SK-N-SH (cell line): ENCODE results near the gene PGP. TPM values are rescaled to one million over a fixed set of nuclear protein-coding genes. Genes with fewer than 3 reads are reported as not detected.

Experiments used
- CTCF ChIA-PET: fragments of 300-600, 350-600 bp; formaldehyde crosslinking; extraction: SDS; loops from one replicate; lab custom pipeline; 2021; lab: Yijun Ruan, JAX
- POLR2A ChIA-PET: fragments of 350-600 bp; sonication (Branson Sonifier 250); formaldehyde crosslinking; extraction: SDS; loops from one replicate; lab custom pipeline; 2020; ENCODE audit warnings: antibody characterized with exemption, inconsistent platforms; lab: Yijun Ruan, JAX
- DNase-seq: peaks from one replicate; pipeline ENCODE4 v3.0.0; 2012
- H2AFZ ChIP-seq: fragments of 200-600 bp; sonication (generic); 2 replicates; pipeline ENCODE4 v1.8.1; 2016; ENCODE audit warnings: antibody characterized with exemption, mild to moderate bottlenecking, low read depth
- H3F3A ChIP-seq: fragments of 200-600 bp; sonication (generic); replicated peaks from 2 replicates; pipeline ENCODE3; 2016; ENCODE audit warnings: antibody characterized with exemption, mild to moderate bottlenecking; ENCODE audit not compliant: insufficient read depth
- H3K27ac ChIP-seq, 2 experiments: fragments of 200-500 bp in 1 of 2; fragments of 200-600 bp in 1 of 2; sonication (Bioruptor generic) in 1 of 2; sonication (generic), shearing (Covaris generic) in 1 of 2; 2 replicates each; pipeline versions ENCODE4 v1.5.1 to v1.6.1; 2014 to 2016; ENCODE audit warnings: low read depth in 2 of 2, inconsistent platforms in 1 of 2, low read length in 1 of 2, mild to moderate bottlenecking in 1 of 2, mixed read lengths in 1 of 2
- H3K27me3 ChIP-seq: fragments of 200-600 bp; sonication (generic), shearing (Covaris generic); 2 replicates; pipeline ENCODE4 v1.6.1; 2016; ENCODE audit warnings: mixed run types; ENCODE audit not compliant: insufficient read depth
- H3K36me3 ChIP-seq, 2 experiments: fragments of 200-500 bp in 1 of 2; fragments of 200-600 bp in 1 of 2; sonication (Bioruptor generic) in 1 of 2; sonication (generic) in 1 of 2; replicated peaks in 1 of 2; 2 replicates each; pipeline versions ENCODE3 to v1.5.1; 2014 to 2016; ENCODE audit warnings: low read length in 1 of 2, mild to moderate bottlenecking in 1 of 2; ENCODE audit not compliant: insufficient read depth in 2 of 2, control insufficient read depth in 1 of 2
- H3K4me1 ChIP-seq, 2 experiments: fragments of 200-500 bp in 1 of 2; fragments of 200-600 bp in 1 of 2; sonication (Bioruptor generic) in 1 of 2; sonication (generic), shearing (Covaris generic) in 1 of 2; 2 replicates each; pipeline versions ENCODE4 v1.5.1 to v1.6.1; 2014 to 2016; ENCODE audit warnings: low read depth in 1 of 2, low read length in 1 of 2, mixed run types in 1 of 2; ENCODE audit not compliant: insufficient read depth in 2 of 2, control insufficient read depth in 1 of 2
- H3K4me2 ChIP-seq: fragments of 200-600 bp; sonication (generic), shearing (Covaris generic); 2 replicates; pipeline ENCODE4 v1.6.1; 2017; ENCODE audit warnings: mixed run types
- H3K4me3 ChIP-seq, 2 experiments: fragments of 200-500 bp in 1 of 2; fragments of 200-600 bp in 1 of 2; sonication (Bioruptor generic) in 1 of 2; sonication (generic), shearing (Covaris generic) in 1 of 2; 2 replicates each; pipeline versions ENCODE4 v1.5.1 to v1.8.1; 2014 to 2016; ENCODE audit warnings: low read depth in 2 of 2, inconsistent platforms in 1 of 2, low read length in 1 of 2, mild to moderate bottlenecking in 1 of 2, mixed read lengths in 1 of 2, moderate library complexity in 1 of 2
- H3K79me2 ChIP-seq: fragments of 200-600 bp; sonication (generic); 2 replicates; pipeline ENCODE4 v1.8.1; 2017; ENCODE audit warnings: mild to moderate bottlenecking; ENCODE audit not compliant: insufficient read depth
- H3K9ac ChIP-seq: fragments of 200-600 bp; sonication (generic); 2 replicates; pipeline ENCODE4 v1.6.1; 2017; ENCODE audit warnings: mixed run types
- H3K9me2 ChIP-seq: fragments of 200-600 bp; sonication (generic); 2 replicates; pipeline ENCODE4 v1.6.1; 2017; ENCODE audit warnings: mixed run types
- H3K9me3 ChIP-seq: fragments of 200-600 bp; sonication (generic); 2 replicates; pipeline ENCODE4 v1.6.1; 2017; ENCODE audit warnings: mixed run types, mild to moderate bottlenecking, moderate library complexity
- H4K20me1 ChIP-seq: fragments of 200-600 bp; sonication (generic); 2 replicates; pipeline ENCODE4 v1.6.1; 2017; ENCODE audit warnings: mild to moderate bottlenecking, mixed run types; ENCODE audit not compliant: insufficient read depth
- ELF1 ChIP-seq: IDR thresholded peaks from 2 replicates; pipeline ENCODE4 v1.4.0; 2012
- EP300 ChIP-seq, 2 experiments: IDR thresholded peaks; 2 replicates each; pipeline versions ENCODE4 v1.4.0 to v1.6.1; 2012; ENCODE audit warnings: borderline replicate concordance in 1 of 2, low read depth in 1 of 2, low read length in 1 of 2
- EZH2phosphoT487 ChIP-seq: fragments of 200-600 bp; sonication (generic); IDR thresholded peaks from 2 replicates; pipeline ENCODE4 v1.6.1; 2017; ENCODE audit warnings: low read depth, mixed run types, mild to moderate bottlenecking, antibody characterized with exemption, moderate library complexity, borderline replicate concordance
- MXI1 ChIP-seq: IDR thresholded peaks from 2 replicates; pipeline ENCODE4 v1.6.1; 2012; ENCODE audit warnings: mild to moderate bottlenecking, low read depth, low read length, improper control_type of control experiment
- NRF1 ChIP-seq: IDR thresholded peaks from 2 replicates; pipeline ENCODE4 v1.6.1; 2012; ENCODE audit warnings: low read depth, mild to moderate bottlenecking, low read length
- POLR2AphosphoS5 ChIP-seq: IDR thresholded peaks from 2 replicates; pipeline ENCODE4 v1.6.1; 2012; ENCODE audit warnings: low read depth, low read length
- REST ChIP-seq: IDR thresholded peaks from 2 replicates; pipeline ENCODE4 v1.6.1; 2012; ENCODE audit warnings: mild to moderate bottlenecking, low read depth, low read length, moderate library complexity
- RXRA ChIP-seq: IDR thresholded peaks from 2 replicates; pipeline ENCODE4 v1.4.0; 2012; ENCODE audit warnings: low read depth, mild to moderate bottlenecking, borderline replicate concordance
- SIN3A ChIP-seq: IDR thresholded peaks from 2 replicates; pipeline ENCODE4 v1.6.1; 2012; ENCODE audit warnings: low read depth, mild to moderate bottlenecking, low read length, moderate library complexity, borderline replicate concordance
- TAF1 ChIP-seq: IDR thresholded peaks from 2 replicates; pipeline ENCODE4 v1.6.1; 2012; ENCODE audit warnings: low read depth, mild to moderate bottlenecking, low read length, moderate library complexity, borderline replicate concordance
- TCF12 ChIP-seq: IDR thresholded peaks from 2 replicates; pipeline ENCODE4 v1.4.0; 2012
- USF2 ChIP-seq: fragments of 150-350 bp; IDR thresholded peaks from 2 replicates; pipeline ENCODE4 v1.6.1; 2017; ENCODE audit warnings: antibody characterized with exemption, low read length, low read depth, borderline replicate concordance
- ZBTB33 ChIP-seq: IDR thresholded peaks from 2 replicates; pipeline ENCODE4 v1.4.0; 2012; ENCODE audit warnings: low read depth, borderline replicate concordance
- WGBS: methylation state at CpG from one replicate; pipeline ENCODE4 v1.1.6; 2017; ENCODE audit warnings: low lambda C conversion rate; 5-methylcytosine and 5-hydroxymethylcytosine counted together
- polyA plus RNA-seq, 3 experiments: library from polyadenylated mRNA; depleted of rRNA; stranded (reverse); fragments of >200 nt; gene quantifications; 2 replicates each; pipeline ENCODE4 v1.2.3, GENCODE V29; 2012
- TF ChIP-seq, protein P1 (sequence below): IDR thresholded peaks from 2 replicates; pipeline ENCODE4 v1.4.0; 2012; ENCODE audit warnings: low read depth, borderline replicate concordance
- TF ChIP-seq, protein P2 (sequence below): fragments of 150-350 bp; IDR thresholded peaks from 2 replicates; pipeline ENCODE4 v1.6.1; 2016; ENCODE audit warnings: mild to moderate bottlenecking, low read depth, low read length
- TF ChIP-seq, protein P3 (sequence below): IDR thresholded peaks from 2 replicates; pipeline ENCODE4; 2012

The PGP gene
- polyA plus RNA-seq, 1 of the 3 experiments (the other 2 are of a cell fraction): 10.3 TPM

DNA sequence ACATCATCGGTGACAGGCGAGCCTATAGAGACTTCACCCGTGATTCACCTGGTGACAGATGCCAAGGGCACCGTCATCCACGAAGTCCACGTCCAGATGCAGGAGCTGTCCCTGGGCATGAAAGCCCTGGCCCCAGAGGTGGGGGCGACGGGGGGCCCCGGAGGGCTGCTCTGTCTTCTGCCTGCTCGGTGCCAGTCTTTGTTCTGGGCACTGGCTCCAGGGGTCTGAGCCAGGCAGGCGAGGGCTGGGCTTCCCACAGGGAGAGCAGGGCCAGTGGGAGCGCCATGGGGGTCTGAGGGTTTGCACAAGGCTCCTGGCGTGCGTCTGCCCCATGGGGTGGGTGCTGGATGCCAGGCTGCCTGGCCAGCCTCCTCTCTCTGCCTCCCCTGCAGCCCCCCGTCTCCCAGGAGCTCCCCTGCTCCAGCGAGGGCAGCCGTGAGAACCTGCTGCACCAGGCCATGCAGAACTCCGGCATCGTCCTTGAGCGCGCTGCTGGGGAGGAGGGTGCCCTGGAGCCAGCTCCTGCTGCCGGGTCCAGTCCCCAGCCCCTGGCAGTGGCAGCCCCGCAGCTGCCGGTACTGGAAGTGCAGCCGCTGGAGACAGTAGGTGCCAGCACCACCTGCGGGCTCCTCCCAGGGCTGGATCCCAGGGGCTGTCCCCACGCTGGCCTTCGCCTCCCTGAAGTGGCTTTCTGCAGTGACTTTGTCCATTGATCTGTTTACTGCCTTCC, 18.6 kb upstream of the PGP start (continued):
- TF ChIP-seq USF2 (no peak), EZH2phosphoT487 (no peak), ELF1 (no peak), EP300 (IDR thresholded peaks at IDR 0.05; ENCODE audit: borderline replicate concordance in 1 of 2, low read depth in 1 of 2, low read length in 1 of 2) (no peak)

DNA sequence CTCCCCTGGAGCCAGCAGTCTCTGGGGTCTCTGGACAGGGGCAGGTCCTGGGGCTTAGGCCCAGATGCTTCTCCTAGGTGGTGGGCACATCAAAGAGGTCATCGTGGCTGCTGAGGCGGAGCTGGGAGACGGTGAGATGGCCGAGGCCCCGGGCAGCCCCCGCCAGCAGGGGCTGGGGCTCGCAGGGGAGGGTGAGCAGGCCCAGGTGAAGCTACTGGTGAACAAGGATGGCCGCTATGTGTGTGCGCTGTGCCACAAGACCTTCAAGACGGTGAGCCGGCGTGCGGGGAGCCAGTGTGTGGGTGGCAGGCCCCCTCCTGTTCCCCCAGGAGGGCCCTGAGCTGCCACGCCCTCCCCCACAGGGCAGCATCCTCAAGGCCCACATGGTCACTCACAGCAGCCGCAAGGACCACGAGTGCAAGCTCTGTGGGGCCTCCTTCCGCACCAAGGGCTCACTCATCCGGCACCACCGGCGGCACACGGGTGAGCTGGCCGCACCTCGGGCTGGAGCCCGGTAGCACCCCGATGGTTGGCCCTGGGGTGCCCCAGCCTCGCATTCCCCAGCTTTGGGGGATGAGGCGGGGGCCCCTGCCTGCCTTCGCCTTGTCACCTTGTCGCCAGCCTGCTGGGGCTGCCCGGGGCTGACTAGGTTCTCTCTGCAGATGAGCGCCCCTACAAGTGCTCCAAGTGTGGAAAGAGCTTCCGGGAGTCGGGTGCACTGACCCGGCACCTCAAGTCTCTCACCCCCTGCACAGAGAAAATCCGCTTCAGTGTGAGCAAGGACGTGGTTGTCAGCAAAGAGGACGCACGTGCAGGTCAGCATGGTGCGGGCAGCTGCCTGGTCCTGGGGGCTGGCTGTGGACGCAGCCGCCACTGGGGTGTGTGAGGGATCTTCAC, 17.7 kb upstream of the PGP start:
- TF ChIP-seq NRF1: no peak
- TF ChIP-seq, protein P1, sequence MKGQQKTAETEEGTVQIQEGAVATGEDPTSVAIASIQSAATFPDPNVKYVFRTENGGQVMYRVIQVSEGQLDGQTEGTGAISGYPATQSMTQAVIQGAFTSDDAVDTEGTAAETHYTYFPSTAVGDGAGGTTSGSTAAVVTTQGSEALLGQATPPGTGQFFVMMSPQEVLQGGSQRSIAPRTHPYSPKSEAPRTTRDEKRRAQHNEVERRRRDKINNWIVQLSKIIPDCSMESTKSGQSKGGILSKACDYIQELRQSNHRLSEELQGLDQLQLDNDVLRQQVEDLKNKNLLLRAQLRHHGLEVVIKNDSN: no peak
- TF ChIP-seq, protein P2, sequence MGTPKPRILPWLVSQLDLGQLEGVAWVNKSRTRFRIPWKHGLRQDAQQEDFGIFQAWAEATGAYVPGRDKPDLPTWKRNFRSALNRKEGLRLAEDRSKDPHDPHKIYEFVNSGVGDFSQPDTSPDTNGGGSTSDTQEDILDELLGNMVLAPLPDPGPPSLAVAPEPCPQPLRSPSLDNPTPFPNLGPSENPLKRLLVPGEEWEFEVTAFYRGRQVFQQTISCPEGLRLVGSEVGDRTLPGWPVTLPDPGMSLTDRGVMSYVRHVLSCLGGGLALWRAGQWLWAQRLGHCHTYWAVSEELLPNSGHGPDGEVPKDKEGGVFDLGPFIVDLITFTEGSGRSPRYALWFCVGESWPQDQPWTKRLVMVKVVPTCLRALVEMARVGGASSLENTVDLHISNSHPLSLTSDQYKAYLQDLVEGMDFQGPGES: no peak
- TF ChIP-seq SIN3A: no peak
- no peak for TF ChIP-seq POLR2AphosphoS5
- TF ChIP-seq REST: no peak
- no peak for TF ChIP-seq TAF1
- no peak for TF ChIP-seq TCF12
- no peak for TF ChIP-seq ELF1
- no peak for TF ChIP-seq ZBTB33
- TF ChIP-seq MXI1: no peak
- TF ChIP-seq, protein P3, sequence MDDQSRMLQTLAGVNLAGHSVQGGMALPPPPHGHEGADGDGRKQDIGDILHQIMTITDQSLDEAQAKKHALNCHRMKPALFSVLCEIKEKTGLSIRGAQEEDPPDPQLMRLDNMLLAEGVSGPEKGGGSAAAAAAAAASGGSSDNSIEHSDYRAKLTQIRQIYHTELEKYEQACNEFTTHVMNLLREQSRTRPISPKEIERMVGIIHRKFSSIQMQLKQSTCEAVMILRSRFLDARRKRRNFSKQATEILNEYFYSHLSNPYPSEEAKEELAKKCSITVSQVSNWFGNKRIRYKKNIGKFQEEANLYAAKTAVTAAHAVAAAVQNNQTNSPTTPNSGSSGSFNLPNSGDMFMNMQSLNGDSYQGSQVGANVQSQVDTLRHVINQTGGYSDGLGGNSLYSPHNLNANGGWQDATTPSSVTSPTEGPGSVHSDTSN: no peak
- TF ChIP-seq RXRA: no peak
- ChIA-PET CTCF (interaction anchor here (0.9 kb wide), 1 partner anchor 38 kb away, joined by 4 read pairs; no protein-coding TSS in a partner anchor), POLR2A (no interaction called here)
- no peak overlapping the region for H2AFZ ChIP-seq
- H3K4me1 ChIP-seq: peaks cover 0 to 3% of the 10 kb centered on the region in 2 experiments; a peak in 1 of 4 replicates
- no peak overlapping the region for H3K4me3 ChIP-seq
- H3F3A ChIP-seq: no peaks in the 10 kb centered on the region
- H3K4me2 ChIP-seq: no peak overlapping the region
- peaks cover 0 to 74% of the 10 kb centered on the region in 2 experiments for H3K36me3 ChIP-seq
- peaks cover 12% of the 10 kb centered on the region for H3K79me2 ChIP-seq
- WGBS: 89% methylated on average over 5 of the region's 41 CpGs
- H3K9me2 ChIP-seq: no peaks in the 10 kb centered on the region
- no peak overlapping the region for H3K27ac ChIP-seq
- H3K27me3 ChIP-seq: no peaks in the 10 kb centered on the region
- no peak for DNase-seq
- H3K9ac ChIP-seq: no peak overlapping the region
- peaks cover 15% of the 10 kb centered on the region for H4K20me1 ChIP-seq
- H3K9me3 ChIP-seq: no peaks in the 10 kb centered on the region
